ENCODE data around the gene CLEC1B.

DNA sequence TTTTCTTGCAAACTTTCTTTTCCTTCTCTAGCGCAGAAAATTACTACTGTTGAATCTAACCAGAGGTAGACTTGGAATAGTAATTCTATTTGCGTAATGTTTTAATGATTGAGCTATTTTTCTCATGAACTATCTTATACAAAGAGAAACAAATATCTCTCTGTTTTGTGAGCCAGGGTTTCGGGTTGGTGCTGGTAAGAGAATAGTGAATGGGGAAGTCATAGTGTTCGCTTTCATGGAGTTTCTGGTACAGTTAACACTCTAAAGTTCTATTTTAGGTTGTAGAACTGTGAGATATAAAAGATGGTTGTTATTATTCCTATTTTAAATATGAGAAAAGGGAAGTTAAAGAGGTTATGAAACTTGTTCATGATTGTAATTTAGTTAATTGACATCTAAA, 6.6 kb downstream of the CLEC1B start:
- TF ChIP-seq POLR2A (IDR thresholded peaks at IDR 0.05; ENCODE audit: extremely low read depth, insufficient read length) = no peak
- TF ChIP-seq, protein P1, sequence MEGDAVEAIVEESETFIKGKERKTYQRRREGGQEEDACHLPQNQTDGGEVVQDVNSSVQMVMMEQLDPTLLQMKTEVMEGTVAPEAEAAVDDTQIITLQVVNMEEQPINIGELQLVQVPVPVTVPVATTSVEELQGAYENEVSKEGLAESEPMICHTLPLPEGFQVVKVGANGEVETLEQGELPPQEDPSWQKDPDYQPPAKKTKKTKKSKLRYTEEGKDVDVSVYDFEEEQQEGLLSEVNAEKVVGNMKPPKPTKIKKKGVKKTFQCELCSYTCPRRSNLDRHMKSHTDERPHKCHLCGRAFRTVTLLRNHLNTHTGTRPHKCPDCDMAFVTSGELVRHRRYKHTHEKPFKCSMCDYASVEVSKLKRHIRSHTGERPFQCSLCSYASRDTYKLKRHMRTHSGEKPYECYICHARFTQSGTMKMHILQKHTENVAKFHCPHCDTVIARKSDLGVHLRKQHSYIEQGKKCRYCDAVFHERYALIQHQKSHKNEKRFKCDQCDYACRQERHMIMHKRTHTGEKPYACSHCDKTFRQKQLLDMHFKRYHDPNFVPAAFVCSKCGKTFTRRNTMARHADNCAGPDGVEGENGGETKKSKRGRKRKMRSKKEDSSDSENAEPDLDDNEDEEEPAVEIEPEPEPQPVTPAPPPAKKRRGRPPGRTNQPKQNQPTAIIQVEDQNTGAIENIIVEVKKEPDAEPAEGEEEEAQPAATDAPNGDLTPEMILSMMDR (IDR thresholded peaks at IDR 0.05; ENCODE audit: low read depth, low read length) = no peak

Data from NB4 (cell line).